ENCODE results near the gene TOMM20.

- TF ChIP-seq CTCF (conservative IDR thresholded peaks at IDR 0.05 in 1 of 2, IDR thresholded peaks at IDR 0.05 in 1 of 2; ENCODE audit: low read depth in 1 of 2, low read length in 2 of 2) (no peak), EZH2 (IDR thresholded peaks at IDR 0.05; ENCODE audit: low read length, missing control alignments) (no peak)
These were observed 39.7 kb upstream of the TOMM20 start for GRCh38 chr1:235168375-235168774.
